Dermis microvascular lymphatic vessel endothelial cell (primary cell): ENCODE measurements around the gene LRRIQ4. TPM values are rescaled to one million over a fixed set of nuclear protein-coding genes. Genes with fewer than 3 reads are reported as not detected.

Experiments used
- DNase-seq, 2 donors: peaks; one replicate each; pipeline versions ENCODE4 v3.0.0 to v3.0.0-alpha.2; 2010; ENCODE audit warnings: low read depth in 2 of 2
- total RNA-seq: library from RNA; depleted of rRNA; stranded (reverse); fragments of >200 nt; gene quantifications from 2 replicates; pipeline ENCODE4 v1.2.1, GENCODE V29; 2014

LRRIQ4 gene
- total RNA-seq, 1 donor from 2014 or later, result under 0.01 TPM

GRCh38 chr3:169809230-169809795, 3.4 kb upstream of the LRRIQ4 start:
- DNase-seq, result no peak

- peak in 1 of 2 donors; percentile 39 for DNase-seq
These were observed 889 bp upstream of the LRRIQ4 start for GRCh38 chr3:169811631-169812331.

GRCh38 chr3:169813278-169813677, 608 bp downstream of the LRRIQ4 start:
- DNase-seq, result no peak

- DNase-seq, result peak in 1 of 2 donors; percentile 33
These were observed 1.3 kb downstream of the LRRIQ4 start for GRCh38 chr3:169813757-169814517.

- no peak for DNase-seq
These were observed 3.0 kb downstream of the LRRIQ4 start for GRCh38 chr3:169815590-169816150.

GRCh38 chr3:169818316-169818715, 5.6 kb downstream of the LRRIQ4 start:
- no peak for DNase-seq

- no peak for DNase-seq
These were observed 9.4 kb downstream of the LRRIQ4 start for GRCh38 chr3:169822091-169822490.

GRCh38 chr3:169822540-169822939, 9.9 kb downstream of the LRRIQ4 start:
- DNase-seq, result no peak

GRCh38 chr3:169822983-169823382, 10.3 kb downstream of the LRRIQ4 start:
- DNase-seq, result no peak

- DNase-seq, result no peak
These were observed 12.6 kb downstream of the LRRIQ4 start for GRCh38 chr3:169825316-169825715.

GRCh38 chr3:169827712-169828111, 15.0 kb downstream of the LRRIQ4 start:
- DNase-seq, result no peak

GRCh38 chr3:169835533-169835932, 22.9 kb downstream of the LRRIQ4 start:
- DNase-seq, result no peak

- DNase-seq, result no peak
These were observed 23.6 kb downstream of the LRRIQ4 start for GRCh38 chr3:169836078-169836941.

GRCh38 chr3:169836942-169837275, 24.2 kb downstream of the LRRIQ4 start:
- DNase-seq, result no peak

GRCh38 chr3:169838511-169839030, 25.9 kb downstream of the LRRIQ4 start:
- DNase-seq, result no peak

- DNase-seq, result no peak
These were observed 28.5 kb downstream of the LRRIQ4 start for GRCh38 chr3:169841171-169841570.

- no peak for DNase-seq
These were observed 30.3 kb downstream of the LRRIQ4 start for GRCh38 chr3:169842960-169843359.

- DNase-seq, result no peak
These were observed 34.0 kb downstream of the LRRIQ4 start for GRCh38 chr3:169846458-169847193.

GRCh38 chr3:169847896-169848295, 35.2 kb downstream of the LRRIQ4 start:
- no peak for DNase-seq

- no peak for DNase-seq
These were observed 36.1 kb downstream of the LRRIQ4 start for GRCh38 chr3:169848741-169849140.

GRCh38 chr3:169850618-169851017, 37.9 kb downstream of the LRRIQ4 start:
- DNase-seq, result no peak
